SK-N-SH (cell line): ENCODE measurements around the gene SLC39A3. TPM values are rescaled to one million over a fixed set of nuclear protein-coding genes. Genes with fewer than 3 reads are reported as not detected.

Source experiments
- CTCF ChIA-PET: fragments of 300-600, 350-600 bp; formaldehyde crosslinking; extraction: SDS; loops from one replicate; lab custom pipeline; 2021; lab: Yijun Ruan, JAX
- POLR2A ChIA-PET: fragments of 350-600 bp; sonication (Branson Sonifier 250); formaldehyde crosslinking; extraction: SDS; loops from one replicate; lab custom pipeline; 2020; ENCODE audit warnings: antibody characterized with exemption, inconsistent platforms; lab: Yijun Ruan, JAX
- DNase-seq: peaks from one replicate; pipeline ENCODE4 v3.0.0; 2012
- H2AFZ ChIP-seq: fragments of 200-600 bp; sonication (generic); 2 replicates; pipeline ENCODE4 v1.8.1; 2016; ENCODE audit warnings: antibody characterized with exemption, mild to moderate bottlenecking, low read depth
- H3F3A ChIP-seq: fragments of 200-600 bp; sonication (generic); replicated peaks from 2 replicates; pipeline ENCODE3; 2016; ENCODE audit warnings: antibody characterized with exemption, mild to moderate bottlenecking; ENCODE audit not compliant: insufficient read depth
- H3K27ac ChIP-seq, 2 experiments: fragments of 200-500 bp in 1 of 2; fragments of 200-600 bp in 1 of 2; sonication (Bioruptor generic) in 1 of 2; sonication (generic), shearing (Covaris generic) in 1 of 2; 2 replicates each; pipeline versions ENCODE4 v1.5.1 to v1.6.1; 2014 to 2016; ENCODE audit warnings: low read depth in 2 of 2, inconsistent platforms in 1 of 2, low read length in 1 of 2, mild to moderate bottlenecking in 1 of 2, mixed read lengths in 1 of 2
- H3K27me3 ChIP-seq: fragments of 200-600 bp; sonication (generic), shearing (Covaris generic); 2 replicates; pipeline ENCODE4 v1.6.1; 2016; ENCODE audit warnings: mixed run types; ENCODE audit not compliant: insufficient read depth
- H3K36me3 ChIP-seq, 2 experiments: fragments of 200-500 bp in 1 of 2; fragments of 200-600 bp in 1 of 2; sonication (Bioruptor generic) in 1 of 2; sonication (generic) in 1 of 2; replicated peaks in 1 of 2; 2 replicates each; pipeline versions ENCODE3 to v1.5.1; 2014 to 2016; ENCODE audit warnings: low read length in 1 of 2, mild to moderate bottlenecking in 1 of 2; ENCODE audit not compliant: insufficient read depth in 2 of 2, control insufficient read depth in 1 of 2
- H3K4me1 ChIP-seq, 2 experiments: fragments of 200-500 bp in 1 of 2; fragments of 200-600 bp in 1 of 2; sonication (Bioruptor generic) in 1 of 2; sonication (generic), shearing (Covaris generic) in 1 of 2; 2 replicates each; pipeline versions ENCODE4 v1.5.1 to v1.6.1; 2014 to 2016; ENCODE audit warnings: low read depth in 1 of 2, low read length in 1 of 2, mixed run types in 1 of 2; ENCODE audit not compliant: insufficient read depth in 2 of 2, control insufficient read depth in 1 of 2
- H3K4me2 ChIP-seq: fragments of 200-600 bp; sonication (generic), shearing (Covaris generic); 2 replicates; pipeline ENCODE4 v1.6.1; 2017; ENCODE audit warnings: mixed run types
- H3K4me3 ChIP-seq, 2 experiments: fragments of 200-500 bp in 1 of 2; fragments of 200-600 bp in 1 of 2; sonication (Bioruptor generic) in 1 of 2; sonication (generic), shearing (Covaris generic) in 1 of 2; 2 replicates each; pipeline versions ENCODE4 v1.5.1 to v1.8.1; 2014 to 2016; ENCODE audit warnings: low read depth in 2 of 2, inconsistent platforms in 1 of 2, low read length in 1 of 2, mild to moderate bottlenecking in 1 of 2, mixed read lengths in 1 of 2, moderate library complexity in 1 of 2
- H3K79me2 ChIP-seq: fragments of 200-600 bp; sonication (generic); 2 replicates; pipeline ENCODE4 v1.8.1; 2017; ENCODE audit warnings: mild to moderate bottlenecking; ENCODE audit not compliant: insufficient read depth
- H3K9ac ChIP-seq: fragments of 200-600 bp; sonication (generic); 2 replicates; pipeline ENCODE4 v1.6.1; 2017; ENCODE audit warnings: mixed run types
- H3K9me2 ChIP-seq: fragments of 200-600 bp; sonication (generic); 2 replicates; pipeline ENCODE4 v1.6.1; 2017; ENCODE audit warnings: mixed run types
- H3K9me3 ChIP-seq: fragments of 200-600 bp; sonication (generic); 2 replicates; pipeline ENCODE4 v1.6.1; 2017; ENCODE audit warnings: mixed run types, mild to moderate bottlenecking, moderate library complexity
- H4K20me1 ChIP-seq: fragments of 200-600 bp; sonication (generic); 2 replicates; pipeline ENCODE4 v1.6.1; 2017; ENCODE audit warnings: mild to moderate bottlenecking, mixed run types; ENCODE audit not compliant: insufficient read depth
- EP300 ChIP-seq, 2 experiments: IDR thresholded peaks; 2 replicates each; pipeline versions ENCODE4 v1.4.0 to v1.6.1; 2012; ENCODE audit warnings: borderline replicate concordance in 1 of 2, low read depth in 1 of 2, low read length in 1 of 2
- FOXJ3 ChIP-seq: sonication (generic); formaldehyde crosslinking; IDR thresholded peaks from 2 replicates; pipeline ENCODE4 v1.5.1; 2020; ENCODE audit warnings: mild to moderate bottlenecking, missing genetic modification reagents
- MAX ChIP-seq: IDR thresholded peaks from 2 replicates; pipeline ENCODE4 v1.4.0; 2012; ENCODE audit warnings: low read depth
- MEF2A ChIP-seq: IDR thresholded peaks from 2 replicates; pipeline ENCODE4 v1.4.0; 2012; ENCODE audit warnings: low read depth, borderline replicate concordance
- NRF1 ChIP-seq: IDR thresholded peaks from 2 replicates; pipeline ENCODE4 v1.6.1; 2012; ENCODE audit warnings: low read depth, mild to moderate bottlenecking, low read length
- RAD21 ChIP-seq: IDR thresholded peaks from 2 replicates; pipeline ENCODE4 v1.6.1; 2012; ENCODE audit warnings: mild to moderate bottlenecking, low read length
- REST ChIP-seq: IDR thresholded peaks from 2 replicates; pipeline ENCODE4 v1.6.1; 2012; ENCODE audit warnings: mild to moderate bottlenecking, low read depth, low read length, moderate library complexity
- RFX5 ChIP-seq: IDR thresholded peaks from 2 replicates; pipeline ENCODE4 v1.6.1; 2012; ENCODE audit warnings: mild to moderate bottlenecking, improper control_type of control experiment, low read length
- WGBS: methylation state at CpG from one replicate; pipeline ENCODE4 v1.1.6; 2017; ENCODE audit warnings: low lambda C conversion rate; 5-methylcytosine and 5-hydroxymethylcytosine counted together
- polyA plus RNA-seq, 3 experiments: library from polyadenylated mRNA; depleted of rRNA; stranded (reverse); fragments of >200 nt; gene quantifications; 2 replicates each; pipeline ENCODE4 v1.2.3, GENCODE V29; 2012
- TF ChIP-seq, protein P1 (sequence below): IDR thresholded peaks from 2 replicates; pipeline ENCODE4 v1.4.0; 2012; ENCODE audit warnings: low read depth, borderline replicate concordance
- TF ChIP-seq, protein P2 (sequence below): IDR thresholded peaks from 2 replicates; pipeline ENCODE4; 2012
- TF ChIP-seq, protein P3 (sequence below): fragments of 150-350 bp; IDR thresholded peaks from 2 replicates; pipeline ENCODE4 v1.6.1; 2017; ENCODE audit warnings: antibody characterized with exemption, low read length, low read depth, borderline replicate concordance

The SLC39A3 gene
- polyA plus RNA-seq, 1 of the 3 experiments (the other 2 are of a cell fraction) = 45.2 TPM

DNA sequence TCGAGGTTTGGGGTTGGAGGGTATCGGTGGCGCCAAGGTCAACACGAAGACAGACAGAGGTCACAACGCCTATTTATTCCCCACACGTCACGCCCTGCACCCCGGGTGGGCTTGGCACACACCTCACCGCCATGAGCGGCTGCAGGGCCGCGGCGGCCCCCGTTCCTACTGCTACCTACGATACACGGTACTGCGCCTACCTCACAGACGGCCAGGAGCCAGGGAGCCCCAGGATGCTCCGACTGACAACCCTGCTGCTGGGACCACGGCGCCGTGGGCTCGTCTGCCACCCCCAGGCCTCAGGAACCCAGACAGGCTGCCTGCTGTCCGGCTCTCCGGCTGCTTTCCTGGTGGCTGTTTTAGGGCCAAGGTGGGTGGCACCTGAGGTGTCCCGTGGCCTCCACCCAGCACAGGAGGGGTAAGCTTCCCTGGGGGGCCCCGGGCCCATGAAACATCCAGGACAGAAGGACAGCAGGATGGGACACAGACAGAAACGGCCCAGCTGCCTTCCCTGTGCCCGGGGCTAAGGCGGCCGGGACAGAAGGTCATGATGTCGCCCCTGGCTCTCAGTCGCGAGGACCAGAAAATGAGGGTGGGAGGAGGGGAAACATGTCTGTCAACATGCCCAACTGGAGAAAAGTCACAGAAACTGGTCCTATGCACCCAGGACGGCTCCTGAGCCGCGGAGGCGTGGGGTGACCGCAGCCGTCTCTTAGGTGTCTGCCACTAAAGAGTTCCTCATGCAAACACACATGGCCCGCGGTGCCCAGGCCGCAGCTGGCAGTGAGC lies 15.0 kb upstream of the SLC39A3 start:
- ChIA-PET CTCF (interaction anchor here (9.1 kb wide), 1 partner anchor 106 kb away, joined by 142 read pairs; no protein-coding TSS in a partner anchor), POLR2A (no interaction called here)
- Histone ChIP-seq H4K20me1 (no peaks in the 10 kb centered on the region), H2AFZ (no peak overlapping the region), H3K27ac (no peak overlapping the region), H3K4me1 (no peaks in the 10 kb centered on the region), H3K27me3 (no peaks in the 10 kb centered on the region), H3K9me2 (no peaks in the 10 kb centered on the region), H3K4me3 (no peak overlapping the region), H3K79me2 (no peaks in the 10 kb centered on the region), H3K9me3 (no peaks in the 10 kb centered on the region), H3F3A (peaks cover 3% of the 10 kb centered on the region), H3K4me2 (no peak overlapping the region), H3K9ac (no peak overlapping the region), H3K36me3 (peaks cover 0 to 26% of the 10 kb centered on the region in 2 experiments)
- no peak for TF ChIP-seq RAD21
- no peak for TF ChIP-seq FOXJ3
- no peak for TF ChIP-seq RFX5
- TF ChIP-seq, protein P1, sequence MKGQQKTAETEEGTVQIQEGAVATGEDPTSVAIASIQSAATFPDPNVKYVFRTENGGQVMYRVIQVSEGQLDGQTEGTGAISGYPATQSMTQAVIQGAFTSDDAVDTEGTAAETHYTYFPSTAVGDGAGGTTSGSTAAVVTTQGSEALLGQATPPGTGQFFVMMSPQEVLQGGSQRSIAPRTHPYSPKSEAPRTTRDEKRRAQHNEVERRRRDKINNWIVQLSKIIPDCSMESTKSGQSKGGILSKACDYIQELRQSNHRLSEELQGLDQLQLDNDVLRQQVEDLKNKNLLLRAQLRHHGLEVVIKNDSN = no peak
- TF ChIP-seq, protein P2, sequence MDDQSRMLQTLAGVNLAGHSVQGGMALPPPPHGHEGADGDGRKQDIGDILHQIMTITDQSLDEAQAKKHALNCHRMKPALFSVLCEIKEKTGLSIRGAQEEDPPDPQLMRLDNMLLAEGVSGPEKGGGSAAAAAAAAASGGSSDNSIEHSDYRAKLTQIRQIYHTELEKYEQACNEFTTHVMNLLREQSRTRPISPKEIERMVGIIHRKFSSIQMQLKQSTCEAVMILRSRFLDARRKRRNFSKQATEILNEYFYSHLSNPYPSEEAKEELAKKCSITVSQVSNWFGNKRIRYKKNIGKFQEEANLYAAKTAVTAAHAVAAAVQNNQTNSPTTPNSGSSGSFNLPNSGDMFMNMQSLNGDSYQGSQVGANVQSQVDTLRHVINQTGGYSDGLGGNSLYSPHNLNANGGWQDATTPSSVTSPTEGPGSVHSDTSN = no peak
- no peak for TF ChIP-seq MAX
- TF ChIP-seq EP300 (IDR thresholded peaks at IDR 0.05; ENCODE audit: borderline replicate concordance in 1 of 2, low read depth in 1 of 2, low read length in 1 of 2) = no peak
- no peak for TF ChIP-seq MEF2A
- TF ChIP-seq, protein P3, sequence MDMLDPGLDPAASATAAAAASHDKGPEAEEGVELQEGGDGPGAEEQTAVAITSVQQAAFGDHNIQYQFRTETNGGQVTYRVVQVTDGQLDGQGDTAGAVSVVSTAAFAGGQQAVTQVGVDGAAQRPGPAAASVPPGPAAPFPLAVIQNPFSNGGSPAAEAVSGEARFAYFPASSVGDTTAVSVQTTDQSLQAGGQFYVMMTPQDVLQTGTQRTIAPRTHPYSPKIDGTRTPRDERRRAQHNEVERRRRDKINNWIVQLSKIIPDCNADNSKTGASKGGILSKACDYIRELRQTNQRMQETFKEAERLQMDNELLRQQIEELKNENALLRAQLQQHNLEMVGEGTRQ = no peak
- no peak for TF ChIP-seq REST
- TF ChIP-seq NRF1 = no peak
- no peak for DNase-seq
- WGBS = 88% methylated on average over 32 of the region's 43 CpGs
